ENCODE measurements around the gene HEXIM2.
"Not testable (repeated sequence)": the region's sequence is repeated elsewhere in the genome, so short reads cannot be mapped to it uniquely, and the experiment has no call there.

The HEXIM2 gene

DNA sequence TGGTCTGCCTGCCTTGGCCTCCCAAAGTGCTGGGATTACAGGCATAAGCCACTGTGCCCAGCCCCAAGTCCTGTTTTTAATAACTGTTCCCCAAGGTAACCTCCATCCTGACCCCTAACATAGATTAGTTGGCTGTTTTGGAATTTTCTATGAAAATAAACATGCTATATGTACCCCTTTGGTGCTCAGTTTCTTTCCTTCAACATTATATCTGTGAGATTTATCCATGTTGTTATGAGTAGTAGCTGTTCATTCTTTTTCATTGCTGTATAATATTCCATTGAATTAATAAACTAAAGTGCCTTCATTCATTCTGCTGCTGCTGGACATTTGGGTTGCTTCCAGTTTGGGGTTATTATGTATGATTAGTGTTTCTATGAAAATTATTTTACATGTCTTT lies 33.7 kb downstream of the HEXIM2 start:
- TF ChIP-seq, protein P1, sequence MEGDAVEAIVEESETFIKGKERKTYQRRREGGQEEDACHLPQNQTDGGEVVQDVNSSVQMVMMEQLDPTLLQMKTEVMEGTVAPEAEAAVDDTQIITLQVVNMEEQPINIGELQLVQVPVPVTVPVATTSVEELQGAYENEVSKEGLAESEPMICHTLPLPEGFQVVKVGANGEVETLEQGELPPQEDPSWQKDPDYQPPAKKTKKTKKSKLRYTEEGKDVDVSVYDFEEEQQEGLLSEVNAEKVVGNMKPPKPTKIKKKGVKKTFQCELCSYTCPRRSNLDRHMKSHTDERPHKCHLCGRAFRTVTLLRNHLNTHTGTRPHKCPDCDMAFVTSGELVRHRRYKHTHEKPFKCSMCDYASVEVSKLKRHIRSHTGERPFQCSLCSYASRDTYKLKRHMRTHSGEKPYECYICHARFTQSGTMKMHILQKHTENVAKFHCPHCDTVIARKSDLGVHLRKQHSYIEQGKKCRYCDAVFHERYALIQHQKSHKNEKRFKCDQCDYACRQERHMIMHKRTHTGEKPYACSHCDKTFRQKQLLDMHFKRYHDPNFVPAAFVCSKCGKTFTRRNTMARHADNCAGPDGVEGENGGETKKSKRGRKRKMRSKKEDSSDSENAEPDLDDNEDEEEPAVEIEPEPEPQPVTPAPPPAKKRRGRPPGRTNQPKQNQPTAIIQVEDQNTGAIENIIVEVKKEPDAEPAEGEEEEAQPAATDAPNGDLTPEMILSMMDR (IDR thresholded peaks at IDR 0.05): no peak
- Histone ChIP-seq H3K9me3 (no peaks in the 10 kb centered on the region), H3K4me3 (no peak overlapping the region), H3K4me1 (peaks cover 0 to 13% (median 8%) of the 10 kb centered on the region in 4 donors), H3K27me3 (no peaks in the 10 kb centered on the region), H3K27ac (no peak overlapping the region), H3K36me3 (no peaks in the 10 kb centered on the region)
- no peak for DNase-seq
- intact Hi-C loops (cut with DNase I; ENCODE audit: low total_unique reads): loop anchor here (10.0 kb wide), 1 partner anchor 271 kb away; no protein-coding TSS in a partner anchor

DNA sequence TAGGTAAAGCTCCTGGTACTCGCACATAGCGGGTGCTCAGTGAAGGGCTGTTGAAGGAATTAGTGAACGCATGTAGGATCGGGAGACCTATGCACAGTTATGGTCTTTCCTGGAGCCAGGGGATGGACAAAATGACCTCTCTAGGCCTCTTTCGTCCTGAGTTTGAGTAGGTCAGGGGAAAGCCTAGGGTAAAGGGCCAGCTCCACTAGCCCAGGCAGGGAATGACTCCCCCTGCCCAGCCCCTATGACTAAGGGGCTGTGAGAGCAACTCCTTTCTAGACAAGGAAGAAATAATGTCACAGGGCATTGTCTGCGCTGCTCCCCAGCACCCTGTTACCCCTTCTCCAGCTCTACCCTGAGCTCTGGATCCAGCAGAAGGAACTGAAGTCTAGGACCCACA lies 35.4 kb downstream of the HEXIM2 start:
- intact Hi-C loops (cut with DNase I; ENCODE audit: low total_unique reads): loop anchor here (2.0 to 10.0 kb wide), 2 partner anchors 60 to 272 kb away; no protein-coding TSS in a partner anchor
- Histone ChIP-seq H3K27me3 (no peaks in the 10 kb centered on the region), H3K27ac (peak overlapping the region in 1 of 2 donors; percentile 54), H3K36me3 (no peaks in the 10 kb centered on the region), H3K4me1 (peaks cover 0 to 13% (median 8%) of the 10 kb centered on the region in 4 donors), H3K4me3 (no peak overlapping the region), H3K9me3 (no peaks in the 10 kb centered on the region)
- TF ChIP-seq, protein P1 (IDR thresholded peaks at IDR 0.05): no peak
- no peak for DNase-seq

DNA sequence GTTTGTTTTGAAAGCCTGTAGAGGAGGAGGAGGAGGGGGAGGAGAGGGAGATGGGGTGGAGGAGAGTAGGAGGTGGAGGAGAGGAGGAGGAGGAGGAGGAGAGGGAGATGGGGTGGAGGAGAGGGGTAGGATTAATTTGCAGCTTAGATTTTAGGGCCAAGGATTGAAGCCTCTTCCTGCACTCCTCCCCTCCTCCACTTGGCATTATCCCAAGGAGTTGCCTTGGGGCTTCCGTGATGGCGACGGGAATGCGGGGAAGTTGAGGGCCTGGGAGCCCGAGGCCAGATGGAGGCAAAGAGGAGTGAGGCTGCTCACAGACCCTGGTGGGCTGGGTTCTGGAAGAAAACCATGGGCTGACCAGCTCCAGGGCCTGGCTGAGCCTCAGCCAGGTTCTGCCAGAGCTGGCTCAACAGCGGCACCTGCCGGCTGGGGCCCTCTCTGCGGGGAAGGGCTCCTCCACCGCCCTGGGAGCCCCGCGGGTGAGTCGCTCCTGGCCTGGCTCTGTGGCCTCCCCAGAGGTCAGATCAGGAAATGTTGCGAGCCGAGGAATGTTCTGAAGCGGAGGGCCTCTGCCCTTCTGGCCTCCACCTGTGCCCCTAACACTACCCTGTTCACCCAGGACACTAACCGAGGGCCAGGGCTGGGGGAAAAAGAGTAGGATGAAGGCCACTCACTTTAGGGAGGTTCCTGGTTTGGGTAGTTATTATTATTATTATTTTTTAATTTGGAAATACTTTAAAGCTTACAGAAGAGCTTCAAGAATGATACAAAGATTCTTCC lies 36.1 kb downstream of the HEXIM2 start:
- no peaks in the 10 kb centered on the region for H3K36me3 ChIP-seq
- peaks cover 0 to 13% (median 8%) of the 10 kb centered on the region in 4 donors for H3K4me1 ChIP-seq
- no peak overlapping the region for H3K4me3 ChIP-seq

DNA sequence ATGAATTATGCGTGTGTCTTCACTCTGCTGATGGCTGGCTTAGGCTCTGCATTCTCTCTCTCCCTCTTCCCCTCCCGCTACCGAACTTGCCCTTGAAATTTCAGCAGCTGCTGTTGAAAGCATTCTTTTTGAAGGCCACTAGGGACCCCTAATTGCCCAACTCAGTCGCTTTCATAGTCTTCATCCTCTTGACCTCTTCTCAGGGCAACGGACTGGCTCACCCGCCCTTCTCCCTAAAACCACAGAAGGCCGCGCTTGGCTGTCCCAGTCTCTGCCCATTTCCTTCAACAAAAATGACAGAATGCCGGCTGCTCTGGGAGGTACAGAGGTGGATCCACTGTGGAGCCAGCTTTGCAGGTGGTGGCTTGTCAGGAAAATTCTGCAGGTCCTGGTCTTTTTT lies 39.0 kb downstream of the HEXIM2 start:
- Histone ChIP-seq H3K9me3 (no peaks in the 10 kb centered on the region), H3K36me3 (no peaks in the 10 kb centered on the region), H3K27ac (no peak overlapping the region), H3K4me3 (no peak overlapping the region), H3K27me3 (no peaks in the 10 kb centered on the region), H3K4me1 (peaks cover 0 to 13% (median 8%) of the 10 kb centered on the region in 4 donors)
- DNase-seq: peak in 1 of 2 donors; percentile 47
- intact Hi-C loops (cut with DNase I; ENCODE audit: low total_unique reads): no loop called here
- TF ChIP-seq, protein P1 (IDR thresholded peaks at IDR 0.05): no peak

More for the DNA sequence above, 36.1 kb downstream of the HEXIM2 start:
- Histone ChIP-seq H3K9me3 (no peaks in the 10 kb centered on the region), H3K27ac (peak overlapping the region; percentile 54 to 55), H3K27me3 (no peaks in the 10 kb centered on the region)
- TF ChIP-seq, protein P1 (IDR thresholded peaks at IDR 0.05): peak; percentile 99
- intact Hi-C loops (cut with DNase I; ENCODE audit: low total_unique reads): loop anchor here (2.0 to 10.0 kb wide), 2 partner anchors 61 to 273 kb away; no protein-coding TSS in a partner anchor
- peak; percentile 86 to 93 for DNase-seq

DNA sequence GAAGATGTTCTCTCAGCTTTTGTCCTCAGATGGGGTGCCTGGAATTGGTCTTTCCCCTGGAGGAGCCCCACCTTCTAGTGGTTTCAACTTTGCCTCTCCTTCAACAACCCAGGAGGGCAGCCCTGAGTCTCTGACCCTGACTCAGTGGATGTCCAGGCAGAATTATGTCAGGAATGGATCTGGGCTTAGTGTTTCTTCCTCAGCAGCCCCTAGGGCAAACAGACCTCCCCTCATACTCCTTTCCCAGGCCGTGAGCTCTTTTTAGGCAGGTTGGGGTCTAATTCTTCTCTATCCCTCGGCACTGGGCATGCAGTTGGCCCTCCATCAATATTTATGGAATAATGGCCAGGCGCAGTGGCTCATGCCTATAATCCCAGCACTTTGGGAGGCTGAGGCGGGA lies 39.8 kb downstream of the HEXIM2 start:
- Histone ChIP-seq H3K9me3 (no peaks in the 10 kb centered on the region), H3K27ac (no peak overlapping the region), H3K36me3 (no peaks in the 10 kb centered on the region), H3K4me3 (no peak overlapping the region), H3K27me3 (no peaks in the 10 kb centered on the region), H3K4me1 (peaks cover 0 to 13% (median 8%) of the 10 kb centered on the region in 4 donors)
- no peak for DNase-seq
- intact Hi-C loops (cut with DNase I; ENCODE audit: low total_unique reads): no loop called here
- TF ChIP-seq, protein P1 (IDR thresholded peaks at IDR 0.05): no peak

DNA sequence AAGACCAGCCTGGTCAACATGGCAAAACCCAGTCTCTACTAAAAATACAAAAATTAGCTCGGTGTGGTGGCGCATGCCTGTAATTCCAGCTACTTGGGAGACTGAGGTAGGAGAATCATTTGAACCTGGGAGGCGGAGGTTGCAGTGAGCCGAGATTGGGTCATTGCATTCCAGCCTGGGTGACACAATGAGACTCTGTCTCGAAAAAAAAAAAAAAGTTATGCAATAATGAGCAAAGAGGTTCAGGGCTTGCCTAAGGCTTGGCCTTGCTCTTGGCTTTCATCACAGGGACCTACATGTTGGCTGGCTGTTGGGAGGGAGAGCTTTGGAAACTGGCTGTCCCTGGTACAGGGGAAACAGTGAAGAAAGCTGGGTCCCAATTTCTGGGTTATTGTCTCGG lies 40.2 kb downstream of the HEXIM2 start:
- intact Hi-C loops (cut with DNase I; ENCODE audit: low total_unique reads); H3K27me3 ChIP-seq; H3K4me3 ChIP-seq; H3K27ac ChIP-seq; H3K9me3 ChIP-seq; H3K36me3 ChIP-seq: not testable (repeated sequence)
- peak in 1 of 2 donors; percentile 49 for DNase-seq
- peaks cover 0 to 13% (median 8%) of the 10 kb centered on the region in 4 donors for H3K4me1 ChIP-seq
